SK-N-MC (cell line): ENCODE results near the gene ITGA4.

Experiments used
- EZH2 ChIP-seq: fragments of 200-600 bp; sonication (generic); IDR thresholded peaks from one replicate; pipeline ENCODE4 v1.6.1; 2017; ENCODE audit warnings: antibody characterized with exemption
- FOXP2 ChIP-seq: optimal IDR thresholded peaks from 2 replicates; pipeline ENCODE3; 2011; ENCODE audit warnings: mild to moderate bottlenecking, moderate library complexity; ENCODE audit not compliant: insufficient read depth; ENCODE audit errors: extremely low read length, control extremely low read depth
- POLR2AphosphoS5 ChIP-seq: IDR thresholded peaks from 2 replicates; pipeline ENCODE4 v1.6.1; 2012; ENCODE audit warnings: mild to moderate bottlenecking, low read depth, low read length, borderline replicate concordance

DNA sequence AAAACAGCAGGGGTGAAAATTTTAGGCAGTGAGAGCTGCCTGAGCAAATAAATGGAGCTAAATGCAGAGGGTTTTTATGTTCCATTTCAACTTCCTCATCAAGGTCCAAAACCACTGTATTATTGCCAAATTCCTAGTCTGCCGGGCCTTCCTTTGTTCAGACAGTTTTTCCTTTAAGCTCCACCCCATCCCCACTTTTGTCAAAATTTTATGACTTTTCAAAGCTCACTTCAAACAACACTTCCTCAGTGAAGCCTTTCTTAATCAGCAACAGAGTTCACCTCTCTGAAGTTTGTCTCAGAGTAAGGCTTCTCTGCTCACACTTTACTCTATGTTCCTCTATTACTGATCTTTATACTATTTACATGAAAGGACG, 118.5 kb downstream of the ITGA4 start:
- TF ChIP-seq EZH2 (no peak), POLR2AphosphoS5 (no peak), FOXP2 (no peak)
